ENCODE results near the gene MYO5C. TPM values are rescaled to one million over a fixed set of nuclear protein-coding genes. Genes with fewer than 3 reads are reported as not detected.

The MYO5C gene
- total RNA-seq, 2 experiments from 2014 or later: 1.6 to 4.1 TPM

GRCh38 chr15:52179278-52180195 lies 116.1 kb downstream of the MYO5C start:
- Histone ChIP-seq H3K79me2 (ENCODE audit: insufficient read depth, low read depth, low read length) (peaks cover 24% of the 10 kb centered on the region), H4K20me1 (ENCODE audit: insufficient read depth, low read length) (peaks cover 18% of the 10 kb centered on the region), H3K27ac (ENCODE audit: low read depth, low read length, poor library complexity, severe bottlenecking) (peak overlapping the region; percentile 81), H3K9me2 (ENCODE audit: insufficient read depth, low read length) (no peaks in the 10 kb centered on the region), H3K4me3 (ENCODE audit: low read depth, low read length, poor library complexity, severe bottlenecking) (peak overlapping the region; percentile 85), H3K4me2 (ENCODE audit: low read length) (peak overlapping the region; percentile 99), H3K4me1 (ENCODE audit: insufficient read depth, low read length, poor library complexity, severe bottlenecking) (peaks cover 65% of the 10 kb centered on the region), H2AFZ (ENCODE audit: low read length) (peak overlapping the region; percentile 93), H3K9me3 (ENCODE audit: low read length) (no peaks in the 10 kb centered on the region), H3K36me3 (ENCODE audit: insufficient read depth, low read length) (0 out of 2 replicates have a peak, but pooled peaks cover 8% of the 10 kb centered on the region)
- intact Hi-C loops (cut with micrococcal nuclease; ENCODE audit: unreplicated experiment): loop anchor here (5.0 kb wide), 1 partner anchor 498 kb away; the partner anchor contains the start of gene ATOSA
- TF ChIP-seq CTCF (conservative IDR thresholded peaks at IDR 0.05; ENCODE audit: low read length) (no peak), EZH2phosphoT487 (IDR thresholded peaks at IDR 0.05; ENCODE audit: borderline replicate concordance, low read depth, low read length) (no peak)
- no TSS peak for BruUV-seq (replicated peaks)
- DNase-seq (ENCODE audit: low spot score): peak; percentile 90
- ChIA-PET CTCF (ENCODE audit: unreplicated experiment) (interaction anchor here (1.2 to 2.6 kb wide), 2 partner anchors 9 to 38 kb away, joined by 3 to 9 read pairs; no protein-coding TSS in a partner anchor), POLR2A (interaction anchor here (0.7 to 4.2 kb wide), 9 partner anchors 11 to 96 kb away, joined by 3 to 33 read pairs (median 6); no protein-coding TSS in a partner anchor)

GRCh38 chr15:52178765-52179164 lies 116.8 kb downstream of the MYO5C start:
- intact Hi-C loops (cut with micrococcal nuclease; ENCODE audit: unreplicated experiment): no loop called here
- peak overlapping the region; percentile 81 for H3K27ac ChIP-seq (ENCODE audit: low read depth, low read length, poor library complexity, severe bottlenecking)
- POLR2A ChIA-PET: interaction anchor here (0.7 to 4.2 kb wide), 10 partner anchors 10 to 95 kb away, joined by 3 to 33 read pairs (median 6); no protein-coding TSS in a partner anchor
- no peaks in the 10 kb centered on the region for H3K9me2 ChIP-seq (ENCODE audit: insufficient read depth, low read length)
- peak overlapping the region; percentile 85 for H3K4me3 ChIP-seq (ENCODE audit: low read depth, low read length, poor library complexity, severe bottlenecking)
- peaks cover 18% of the 10 kb centered on the region for H4K20me1 ChIP-seq (ENCODE audit: insufficient read depth, low read length)
- peaks cover 28% of the 10 kb centered on the region for H3K79me2 ChIP-seq (ENCODE audit: insufficient read depth, low read depth, low read length)
- TF ChIP-seq CTCF (conservative IDR thresholded peaks at IDR 0.05; ENCODE audit: low read length) (no peak), EZH2phosphoT487 (IDR thresholded peaks at IDR 0.05; ENCODE audit: borderline replicate concordance, low read depth, low read length) (no peak)
- 0 out of 2 replicates have a peak, but pooled peaks cover 8% of the 10 kb centered on the region for H3K36me3 ChIP-seq (ENCODE audit: insufficient read depth, low read length)
- peak overlapping the region; percentile 99 for H3K4me2 ChIP-seq (ENCODE audit: low read length)
- peaks cover 63% of the 10 kb centered on the region for H3K4me1 ChIP-seq (ENCODE audit: insufficient read depth, low read length, poor library complexity, severe bottlenecking)
- BruUV-seq (replicated peaks): no TSS peak
- H3K9me3 ChIP-seq (ENCODE audit: low read length): no peaks in the 10 kb centered on the region
- H2AFZ ChIP-seq (ENCODE audit: low read length): peak overlapping the region; percentile 93; the same call in 1 of the 2 replicates
- DNase-seq (ENCODE audit: low spot score): no peak
- CTCF ChIA-PET (ENCODE audit: unreplicated experiment): interaction anchor here (1.2 to 2.6 kb wide), 2 partner anchors 8 to 39 kb away, joined by 3 to 9 read pairs; no protein-coding TSS in a partner anchor

All from OCI-LY7 (cell line).